Measurements from ENCODE around the gene COL18A1. TPM values are rescaled to one million over a fixed set of nuclear protein-coding genes. Genes with fewer than 3 reads are reported as not detected.

COL18A1 gene
- total and polyA plus RNA-seq, 2 of the 8 experiments (the other 6 are each of a cell fraction or from before 2014, with no cell fraction given) = 145 to 201 TPM

DNA sequence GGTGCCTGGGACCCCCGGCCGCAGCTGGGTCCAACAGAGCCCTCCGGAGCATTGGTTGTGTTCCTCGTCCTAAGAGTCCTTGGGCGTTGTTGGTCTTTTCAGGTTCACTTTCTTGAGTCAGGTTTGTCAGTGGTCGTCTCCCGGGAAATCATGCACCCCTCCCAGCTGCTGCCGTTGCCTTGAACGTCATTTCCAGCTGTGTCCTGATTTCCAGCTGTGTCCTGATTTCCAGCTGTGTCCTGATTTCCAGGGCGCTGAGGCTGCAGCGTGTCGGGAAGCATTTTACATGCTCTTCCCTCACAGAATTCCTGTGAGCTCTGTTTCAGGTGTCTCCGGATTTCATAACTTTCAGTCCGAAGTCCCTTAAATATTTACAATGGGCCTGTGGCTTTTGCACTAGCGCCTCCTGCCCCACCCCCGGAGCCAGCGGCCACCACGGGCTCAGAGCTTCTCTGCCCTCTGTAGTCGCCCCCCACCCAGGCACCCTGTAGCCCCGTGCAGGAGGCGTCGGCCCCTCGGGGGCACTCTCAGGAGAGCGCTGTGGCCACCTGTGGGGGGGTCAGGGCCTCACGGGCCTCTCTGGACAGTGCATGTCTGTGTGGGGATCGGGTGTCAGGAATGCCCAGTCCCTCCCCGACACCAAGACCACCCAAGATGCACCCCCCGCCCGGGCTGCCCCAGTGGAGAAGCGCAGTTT lies 66.7 kb downstream of the COL18A1 start:
- Histone ChIP-seq H2BK120ac (replicated peaks; ENCODE audit: low read depth, low read length) (no peak overlapping the region), H4K91ac (replicated peaks; ENCODE audit: insufficient read length, low read length) (no peak overlapping the region), H2AK5ac (ENCODE audit: low read depth, low read length) (no peak overlapping the region), H3K4me2 (ENCODE audit: insufficient read depth in 1 of 2, low read depth in 2 of 2, low read length in 2 of 2) (no peak overlapping the region), H3K56ac (replicated peaks; ENCODE audit: insufficient read length, low read depth, low read length) (no peak overlapping the region), H3K4me1 (replicated peaks in 1 of 4; ENCODE audit: control insufficient read depth in 3 of 4, insufficient read depth in 4 of 4, low read length in 3 of 4) (no peaks in the 10 kb centered on the region; a peak in 1 of 7 replicates), H3K27ac (ENCODE audit: low read depth, low read length) (no peak overlapping the region), H3K27me3 (replicated peaks in 1 of 4; ENCODE audit: control insufficient read depth in 3 of 4, extremely low read depth in 1 of 4, insufficient read depth in 3 of 4, low read length in 3 of 4) (no peaks in the 10 kb centered on the region), H3K9me3 (ENCODE audit: insufficient read depth in 2 of 2, low read depth in 1 of 2, low read length in 1 of 2) (no peaks in the 10 kb centered on the region), H3K14ac (ENCODE audit: insufficient read length) (no peak overlapping the region), H3K4ac (replicated peaks; ENCODE audit: insufficient read length, low read depth, low read length) (no peak overlapping the region), H3K9ac (replicated peaks in 1 of 4; ENCODE audit: extremely low read depth in 1 of 4, low read depth in 3 of 4, low read length in 3 of 4) (no peak overlapping the region; a peak in 1 of 7 replicates), H2AFZ (ENCODE audit: low read length) (no peak overlapping the region), H2BK20ac (ENCODE audit: low read length) (no peak overlapping the region), H3K23me2 (ENCODE audit: low read depth, low read length) (peaks cover 7% of the 10 kb centered on the region), H4K20me1 (replicated peaks in 1 of 2; ENCODE audit: control insufficient read depth in 1 of 2, insufficient read depth in 2 of 2, low read length in 2 of 2) (peaks cover 20 to 25% of the 10 kb centered on the region in 2 experiments), H3K79me2 (ENCODE audit: control insufficient read depth in 1 of 2, insufficient read depth in 2 of 2, low read length in 2 of 2) (peaks cover 0 to 43% of the 10 kb centered on the region in 2 experiments; a peak in 2 of 4 replicates), H3K36me3 (ENCODE audit: control insufficient read depth in 2 of 4, insufficient read depth in 4 of 4, low read length in 3 of 4) (peaks cover 2 to 45% (median 19%) of the 10 kb centered on the region in 4 experiments; a peak in 7 of 8 replicates), H3K4me3 (ENCODE audit: extremely low read depth in 1 of 4, insufficient read depth in 2 of 4, low read depth in 3 of 4, low read length in 4 of 4) (no peak overlapping the region), H2BK15ac (ENCODE audit: low read length) (no peak overlapping the region), H3K18ac (ENCODE audit: extremely low read depth, low read length) (no peak overlapping the region), H4K8ac (ENCODE audit: extremely low read depth, insufficient read depth, low read length) (no peak overlapping the region), H2BK12ac (ENCODE audit: low read depth, low read length) (no peak overlapping the region), H2BK5ac (ENCODE audit: low read depth, low read length) (no peak overlapping the region), H4K5ac (ENCODE audit: insufficient read length, low read depth, low read length) (no peak overlapping the region), H3K23ac (ENCODE audit: insufficient read length) (no peak overlapping the region), H3K79me1 (ENCODE audit: low read depth, low read length) (peaks cover 12% of the 10 kb centered on the region)
- POLR2A ChIA-PET (ENCODE audit: partially characterized antibody) = interaction anchor here (0.5 to 1.6 kb wide), 3 partner anchors 9 to 162 kb away, joined by 3 read pairs; no protein-coding TSS in a partner anchor
- 93% methylated on average over 26 of the region's 30 CpGs; no CpG with 5 or more reads in 1 of the 2 experiments for WGBS, 2 experiments (ENCODE audit: extremely low coverage in 1 of 2, insufficient coverage in 1 of 2, insufficient read length in 1 of 2, insufficient replicate concordance in 2 of 2, low coverage in 1 of 2, low lambda C conversion rate in 2 of 2, missing lambda C conversion rate in 1 of 2)
- DNase-seq (ENCODE audit: low read depth in 1 of 2, low spot score in 2 of 2) (no peak), FAIRE-seq (no peak)
- TF ChIP-seq TBP (IDR thresholded peaks at IDR 0.05; ENCODE audit: low read depth, low read length) (no peak), SP4 (IDR thresholded peaks at IDR 0.05; ENCODE audit: low read length) (no peak), TAF1 (IDR thresholded peaks at IDR 0.05; ENCODE audit: low read depth, low read length) (no peak), GABPA (IDR thresholded peaks at IDR 0.05; ENCODE audit: borderline replicate concordance, insufficient read depth, low read length) (no peak), MAFK (IDR thresholded peaks at IDR 0.05; ENCODE audit: low read depth, low read length) (no peak), RAD21 (IDR thresholded peaks at IDR 0.05 in 1 of 2, conservative IDR thresholded peaks at IDR 0.05 in 1 of 2; ENCODE audit: low read depth in 2 of 2, low read length in 2 of 2) (no peak), GTF2F1 (IDR thresholded peaks at IDR 0.05; ENCODE audit: borderline replicate concordance, low read depth, low read length) (no peak), TAF7 (optimal IDR thresholded peaks at IDR 0.05; ENCODE audit: borderline replicate concordance, low read depth, low read length) (no peak), EP300 (IDR thresholded peaks at IDR 0.05; ENCODE audit: borderline replicate concordance in 1 of 2, low read depth in 2 of 2, low read length in 2 of 2) (no peak), ZNF274 (IDR thresholded peaks at IDR 0.05; ENCODE audit: borderline replicate concordance, extremely low read depth, low read length) (no peak), CREB1 (IDR thresholded peaks at IDR 0.05) (no peak)
- CTCF ChIA-PET (ENCODE audit: partially characterized antibody) = interaction anchor here (0.7 to 3.5 kb wide), 8 partner anchors 12 to 319 kb away, joined by 3 to 10 read pairs (median 4); no protein-coding TSS in a partner anchor

All from H1 (cell line).